Measurements from ENCODE around the gene HERC4. TPM values are rescaled to one million over a fixed set of nuclear protein-coding genes. Genes with fewer than 3 reads are reported as not detected.

The HERC4 gene
- total and polyA plus RNA-seq, 9 of the 15 experiments (the other 6 are each of a cell fraction or from before 2014, with no cell fraction given), result 12.5 to 33.5 (median 22.8) TPM

DNA sequence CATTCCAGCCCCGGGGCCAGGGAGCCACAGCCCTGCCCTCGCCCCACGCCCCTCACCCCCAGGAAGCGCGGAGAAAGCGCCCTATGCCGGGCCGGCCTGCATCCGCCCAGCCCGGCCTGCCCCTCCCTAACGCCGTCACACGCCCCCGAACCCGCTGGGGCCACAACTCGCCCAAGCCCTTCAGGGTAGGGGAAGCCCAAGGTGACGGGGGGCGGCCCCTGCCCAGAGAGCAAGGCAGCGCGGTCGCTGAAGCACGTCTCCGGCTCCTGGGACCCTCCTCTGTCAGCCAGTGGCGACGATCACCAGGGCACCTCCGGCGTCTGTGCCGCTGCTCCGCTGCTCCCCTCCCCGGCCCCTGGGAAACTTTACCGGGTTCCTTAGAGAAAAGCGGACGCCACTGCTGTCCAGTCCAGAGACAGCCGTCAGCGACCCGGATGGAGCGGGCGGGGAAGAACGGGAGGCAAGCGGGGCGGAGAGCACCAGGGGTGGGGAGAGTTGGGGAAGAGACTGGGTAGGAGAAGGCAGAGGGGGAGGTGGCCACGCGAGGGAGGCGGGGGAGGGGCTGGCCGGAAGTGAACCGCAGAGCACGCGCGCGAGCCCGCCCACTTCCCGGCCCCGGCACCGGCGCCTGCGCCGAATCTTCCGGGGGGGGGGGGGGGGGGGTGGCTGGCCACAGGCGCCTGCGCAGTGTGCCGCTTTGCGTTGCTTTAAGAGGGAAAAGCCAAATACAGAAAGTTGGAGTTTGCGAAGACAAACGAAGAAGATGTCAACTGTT is at the start of gene HERC4 (continued):
- TF ChIP-seq THRB (CRISPR knock-in tag; conservative IDR thresholded peaks at IDR 0.05), result no peak
- TF ChIP-seq HOMEZ (CRISPR knock-in tag; IDR thresholded peaks at IDR 0.05), result no peak
- no peak for TF ChIP-seq ZFP36 (IDR thresholded peaks at IDR 0.05; ENCODE audit: low read depth, low read length, partially characterized antibody)
- TF ChIP-seq, protein P1, sequence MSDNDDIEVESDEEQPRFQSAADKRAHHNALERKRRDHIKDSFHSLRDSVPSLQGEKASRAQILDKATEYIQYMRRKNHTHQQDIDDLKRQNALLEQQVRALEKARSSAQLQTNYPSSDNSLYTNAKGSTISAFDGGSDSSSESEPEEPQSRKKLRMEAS (CRISPR knock-in tag; IDR thresholded peaks at IDR 0.05), result peak; percentile 35
- TF ChIP-seq CBX2 (IDR thresholded peaks at IDR 0.05; ENCODE audit: insufficient read depth, low read length, poor library complexity, severe bottlenecking), result no peak
- TF ChIP-seq NR3C1 (CRISPR knock-in tag; IDR thresholded peaks at IDR 0.05), result no peak
- no peak for TF ChIP-seq SOX6 (IDR thresholded peaks at IDR 0.05)
- TF ChIP-seq ZBTB33 (CRISPR knock-in tag; IDR thresholded peaks at IDR 0.05), result no peak
- TF ChIP-seq CBX3 (IDR thresholded peaks at IDR 0.05; ENCODE audit: borderline replicate concordance in 1 of 2, low read length in 2 of 2), result no peak
- 0 out of 2 replicates have a peak, but pooled peaks have one; percentile 66 for TF ChIP-seq KDM2B (CRISPR knock-in tag; IDR thresholded peaks at IDR 0.05)
- no peak for TF ChIP-seq TARDBP (IDR thresholded peaks at IDR 0.05)
- TF ChIP-seq HMG20B (CRISPR knock-in tag; IDR thresholded peaks at IDR 0.05), result no peak
- no peak for TF ChIP-seq KLF6 (CRISPR knock-in tag; IDR thresholded peaks at IDR 0.05; ENCODE audit: borderline replicate concordance)
- no peak for TF ChIP-seq NCOA2 (IDR thresholded peaks at IDR 0.05; ENCODE audit: partially characterized antibody in 2 of 2)
- no peak for TF ChIP-seq NFXL1 (CRISPR knock-in tag; IDR thresholded peaks at IDR 0.05)
- TF ChIP-seq, protein P2, sequence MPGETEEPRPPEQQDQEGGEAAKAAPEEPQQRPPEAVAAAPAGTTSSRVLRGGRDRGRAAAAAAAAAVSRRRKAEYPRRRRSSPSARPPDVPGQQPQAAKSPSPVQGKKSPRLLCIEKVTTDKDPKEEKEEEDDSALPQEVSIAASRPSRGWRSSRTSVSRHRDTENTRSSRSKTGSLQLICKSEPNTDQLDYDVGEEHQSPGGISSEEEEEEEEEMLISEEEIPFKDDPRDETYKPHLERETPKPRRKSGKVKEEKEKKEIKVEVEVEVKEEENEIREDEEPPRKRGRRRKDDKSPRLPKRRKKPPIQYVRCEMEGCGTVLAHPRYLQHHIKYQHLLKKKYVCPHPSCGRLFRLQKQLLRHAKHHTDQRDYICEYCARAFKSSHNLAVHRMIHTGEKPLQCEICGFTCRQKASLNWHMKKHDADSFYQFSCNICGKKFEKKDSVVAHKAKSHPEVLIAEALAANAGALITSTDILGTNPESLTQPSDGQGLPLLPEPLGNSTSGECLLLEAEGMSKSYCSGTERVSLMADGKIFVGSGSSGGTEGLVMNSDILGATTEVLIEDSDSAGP (CRISPR knock-in tag; IDR thresholded peaks at IDR 0.05), result 0 out of 2 replicates have a peak, but pooled peaks have one; percentile 59
- no peak for TF ChIP-seq L3MBTL2 (IDR thresholded peaks at IDR 0.05)
- peak; percentile 60; the same call in 1 of the 2 replicates for TF ChIP-seq HNRNPL (IDR thresholded peaks at IDR 0.05; ENCODE audit: low read depth, low read length)
- no peak for TF ChIP-seq THRAP3 (IDR thresholded peaks at IDR 0.05; ENCODE audit: borderline replicate concordance)
- TF ChIP-seq, protein P3, sequence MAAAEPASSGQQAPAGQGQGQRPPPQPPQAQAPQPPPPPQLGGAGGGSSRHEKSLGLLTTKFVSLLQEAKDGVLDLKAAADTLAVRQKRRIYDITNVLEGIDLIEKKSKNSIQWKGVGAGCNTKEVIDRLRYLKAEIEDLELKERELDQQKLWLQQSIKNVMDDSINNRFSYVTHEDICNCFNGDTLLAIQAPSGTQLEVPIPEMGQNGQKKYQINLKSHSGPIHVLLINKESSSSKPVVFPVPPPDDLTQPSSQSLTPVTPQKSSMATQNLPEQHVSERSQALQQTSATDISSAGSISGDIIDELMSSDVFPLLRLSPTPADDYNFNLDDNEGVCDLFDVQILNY (CRISPR knock-in tag; IDR thresholded peaks at IDR 0.05), result peak; percentile 90
